Fibroblast of lung (primary cell): Measurements from ENCODE around the gene HECTD2.

ENCODE experiments used
- EZH2 ChIP-seq: IDR thresholded peaks from 2 replicates; pipeline ENCODE4 v1.5.1; 2012; ENCODE audit warnings: low read length, control low read depth, mild to moderate bottlenecking; ENCODE audit errors: missing control alignments
- TF ChIP-seq, protein P1 (sequence below), 2 donors: IDR thresholded peaks in 1 of 2; conservative IDR thresholded peaks in 1 of 2; 1 replicate in 1 of 2; 2 replicates in 1 of 2; pipeline ENCODE4 v1.5.1; 2011 to 2012; ENCODE audit warnings: low read length in 2 of 2, control low read depth in 1 of 2, inconsistent platforms in 1 of 2, low read depth in 1 of 2, mild to moderate bottlenecking in 1 of 2

GRCh38 chr10:91495402-91495801, 85.3 kb downstream of the HECTD2 start:
- TF ChIP-seq, protein P1, sequence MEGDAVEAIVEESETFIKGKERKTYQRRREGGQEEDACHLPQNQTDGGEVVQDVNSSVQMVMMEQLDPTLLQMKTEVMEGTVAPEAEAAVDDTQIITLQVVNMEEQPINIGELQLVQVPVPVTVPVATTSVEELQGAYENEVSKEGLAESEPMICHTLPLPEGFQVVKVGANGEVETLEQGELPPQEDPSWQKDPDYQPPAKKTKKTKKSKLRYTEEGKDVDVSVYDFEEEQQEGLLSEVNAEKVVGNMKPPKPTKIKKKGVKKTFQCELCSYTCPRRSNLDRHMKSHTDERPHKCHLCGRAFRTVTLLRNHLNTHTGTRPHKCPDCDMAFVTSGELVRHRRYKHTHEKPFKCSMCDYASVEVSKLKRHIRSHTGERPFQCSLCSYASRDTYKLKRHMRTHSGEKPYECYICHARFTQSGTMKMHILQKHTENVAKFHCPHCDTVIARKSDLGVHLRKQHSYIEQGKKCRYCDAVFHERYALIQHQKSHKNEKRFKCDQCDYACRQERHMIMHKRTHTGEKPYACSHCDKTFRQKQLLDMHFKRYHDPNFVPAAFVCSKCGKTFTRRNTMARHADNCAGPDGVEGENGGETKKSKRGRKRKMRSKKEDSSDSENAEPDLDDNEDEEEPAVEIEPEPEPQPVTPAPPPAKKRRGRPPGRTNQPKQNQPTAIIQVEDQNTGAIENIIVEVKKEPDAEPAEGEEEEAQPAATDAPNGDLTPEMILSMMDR (conservative IDR thresholded peaks at IDR 0.05 in 1 of 2, IDR thresholded peaks at IDR 0.05 in 1 of 2; ENCODE audit: low read depth in 1 of 2, low read length in 2 of 2) = no peak
- TF ChIP-seq EZH2 = no peak
